ENCODE results near the gene NT5DC3. TPM values are rescaled to one million over a fixed set of nuclear protein-coding genes. Genes with fewer than 3 reads are reported as not detected.

NT5DC3 gene
- total RNA-seq, 1 donor from 2014 or later, result 6.6 TPM

DNA sequence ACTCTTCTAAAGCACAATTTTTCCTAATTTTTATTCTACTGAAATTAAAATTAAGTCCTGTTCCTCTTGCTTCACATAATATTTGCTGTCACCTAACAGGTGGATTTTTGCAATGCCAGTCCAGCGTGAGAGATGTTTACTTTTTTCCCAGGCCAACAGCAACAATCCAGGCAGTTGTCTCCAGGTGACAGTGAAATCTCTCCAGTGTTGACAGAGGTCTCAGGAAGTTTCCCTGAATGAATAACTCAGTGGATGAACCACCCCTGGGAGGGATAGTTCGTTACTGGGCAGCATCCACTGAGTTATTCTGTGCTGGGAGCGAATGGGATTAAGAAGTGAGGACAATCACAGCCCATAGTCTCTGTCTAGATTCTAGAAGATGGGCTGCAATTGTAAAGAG, 7.1 kb upstream of the NT5DC3 start:
- Histone ChIP-seq H3K4me3 (ENCODE audit: low read depth, low read length) (no peak overlapping the region), H3K27me3 (ENCODE audit: control insufficient read depth, insufficient read depth, low read length) (no peaks in the 10 kb centered on the region), H3K36me3 (ENCODE audit: control insufficient read depth, insufficient read depth, low read length) (no peaks in the 10 kb centered on the region)
- TF ChIP-seq, protein P1, sequence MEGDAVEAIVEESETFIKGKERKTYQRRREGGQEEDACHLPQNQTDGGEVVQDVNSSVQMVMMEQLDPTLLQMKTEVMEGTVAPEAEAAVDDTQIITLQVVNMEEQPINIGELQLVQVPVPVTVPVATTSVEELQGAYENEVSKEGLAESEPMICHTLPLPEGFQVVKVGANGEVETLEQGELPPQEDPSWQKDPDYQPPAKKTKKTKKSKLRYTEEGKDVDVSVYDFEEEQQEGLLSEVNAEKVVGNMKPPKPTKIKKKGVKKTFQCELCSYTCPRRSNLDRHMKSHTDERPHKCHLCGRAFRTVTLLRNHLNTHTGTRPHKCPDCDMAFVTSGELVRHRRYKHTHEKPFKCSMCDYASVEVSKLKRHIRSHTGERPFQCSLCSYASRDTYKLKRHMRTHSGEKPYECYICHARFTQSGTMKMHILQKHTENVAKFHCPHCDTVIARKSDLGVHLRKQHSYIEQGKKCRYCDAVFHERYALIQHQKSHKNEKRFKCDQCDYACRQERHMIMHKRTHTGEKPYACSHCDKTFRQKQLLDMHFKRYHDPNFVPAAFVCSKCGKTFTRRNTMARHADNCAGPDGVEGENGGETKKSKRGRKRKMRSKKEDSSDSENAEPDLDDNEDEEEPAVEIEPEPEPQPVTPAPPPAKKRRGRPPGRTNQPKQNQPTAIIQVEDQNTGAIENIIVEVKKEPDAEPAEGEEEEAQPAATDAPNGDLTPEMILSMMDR (IDR thresholded peaks at IDR 0.05; ENCODE audit: insufficient read depth, low read length, severe bottlenecking), result no peak
- no peak for FAIRE-seq
- DNase-seq (ENCODE audit: low read depth), result no peak

DNA sequence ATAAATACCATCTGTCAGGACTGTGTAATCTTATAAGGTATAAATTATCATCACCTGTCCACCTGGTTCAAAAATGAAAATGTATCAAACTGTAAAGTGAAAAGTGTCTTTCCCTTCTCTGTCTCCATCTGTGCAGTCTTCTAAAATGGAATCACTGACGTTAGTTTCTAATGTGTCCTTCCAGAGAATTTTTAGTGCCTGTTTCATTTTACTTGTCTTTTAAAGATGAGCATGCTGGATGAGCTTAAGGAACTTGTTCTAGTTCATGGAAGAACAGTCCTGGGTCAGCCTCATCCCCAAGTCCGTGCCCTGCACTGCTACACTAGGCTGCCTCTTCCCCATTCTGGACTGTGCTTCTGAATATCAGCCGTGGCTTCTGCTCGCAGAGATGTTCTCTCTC, 5.4 kb upstream of the NT5DC3 start:
- DNase-seq (ENCODE audit: low read depth), result no peak
- H3K27me3 ChIP-seq (ENCODE audit: control insufficient read depth, insufficient read depth, low read length), result no peaks in the 10 kb centered on the region
- H3K36me3 ChIP-seq (ENCODE audit: control insufficient read depth, insufficient read depth, low read length), result no peaks in the 10 kb centered on the region
- H3K4me3 ChIP-seq (ENCODE audit: low read depth, low read length), result no peak overlapping the region
- TF ChIP-seq, protein P1 (IDR thresholded peaks at IDR 0.05; ENCODE audit: insufficient read depth, low read length, severe bottlenecking), result no peak
- FAIRE-seq, result no peak

DNA sequence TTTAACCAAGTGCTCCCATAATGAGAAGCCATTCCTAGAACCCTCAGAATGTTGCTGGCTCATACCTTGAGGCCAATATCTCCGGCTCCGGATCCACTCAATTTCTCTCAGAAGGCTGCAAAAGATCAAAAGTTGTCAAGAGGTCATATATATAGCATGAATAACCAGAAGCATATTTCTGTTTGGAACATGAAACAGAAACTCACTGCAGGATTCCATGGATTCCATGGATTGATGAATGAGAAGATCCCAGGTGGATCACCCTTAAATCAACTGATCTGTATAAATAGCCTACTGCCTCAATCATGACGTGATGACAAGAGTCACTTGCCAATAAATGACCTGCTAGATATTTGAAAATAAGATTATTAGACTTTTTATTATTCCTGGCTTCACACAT, 3.3 kb upstream of the NT5DC3 start:
- Histone ChIP-seq H3K4me3 (ENCODE audit: low read depth, low read length) (no peak overlapping the region), H3K27me3 (ENCODE audit: control insufficient read depth, insufficient read depth, low read length) (no peaks in the 10 kb centered on the region), H3K36me3 (ENCODE audit: control insufficient read depth, insufficient read depth, low read length) (no peaks in the 10 kb centered on the region)
- FAIRE-seq, result no peak
- TF ChIP-seq, protein P1 (IDR thresholded peaks at IDR 0.05; ENCODE audit: insufficient read depth, low read length, severe bottlenecking), result no peak
- no peak for DNase-seq (ENCODE audit: low read depth)

DNA sequence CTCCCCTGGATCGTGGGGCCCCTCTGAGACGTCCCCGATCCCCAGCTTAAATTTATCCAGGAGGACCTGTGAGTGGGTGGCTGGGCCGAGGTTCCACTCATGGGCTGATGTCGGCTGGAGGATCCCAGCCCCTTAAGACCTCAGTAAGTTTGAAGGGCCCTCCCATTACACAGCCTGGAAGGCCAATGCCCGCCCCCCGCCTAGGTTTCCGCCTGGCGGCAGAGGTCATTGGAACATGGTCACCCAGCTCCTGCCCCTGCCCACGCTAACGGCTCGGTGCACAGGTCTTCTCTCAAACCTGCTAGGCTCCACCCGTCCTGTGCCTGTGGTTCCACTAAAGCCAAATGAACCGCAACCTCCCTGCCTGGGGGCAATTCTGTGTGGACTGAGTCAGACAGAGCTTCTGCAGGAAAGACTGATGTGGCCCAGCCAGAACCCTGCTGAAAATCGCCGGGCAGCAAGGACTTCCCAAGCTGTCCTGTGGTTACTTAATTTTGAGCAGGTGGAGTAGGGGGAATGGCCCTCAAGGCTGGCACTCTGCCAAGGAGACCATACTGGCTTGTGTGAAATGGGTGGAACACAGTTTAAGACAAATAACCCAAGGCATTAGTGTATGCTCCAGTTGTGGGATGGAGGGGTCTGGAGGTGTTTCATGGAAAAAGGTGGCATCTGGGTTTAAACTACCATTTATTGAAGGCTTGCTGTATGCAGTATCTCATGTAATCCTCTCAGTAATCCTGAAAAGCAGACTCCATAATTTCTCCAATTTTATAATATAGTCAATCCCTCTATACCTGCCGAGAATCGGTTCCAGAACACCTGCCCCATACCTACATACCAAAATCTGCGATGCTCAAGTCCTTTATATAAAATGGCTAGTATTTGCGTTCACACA, 903 bp upstream of the NT5DC3 start:
- Histone ChIP-seq H3K27me3 (ENCODE audit: control insufficient read depth, insufficient read depth, low read length) (no peaks in the 10 kb centered on the region), H3K36me3 (ENCODE audit: control insufficient read depth, insufficient read depth, low read length) (no peaks in the 10 kb centered on the region), H3K4me3 (ENCODE audit: low read depth, low read length) (peak overlapping the region; percentile 87)
- DNase-seq (ENCODE audit: low read depth) (peak; percentile 97), FAIRE-seq (no peak)
- TF ChIP-seq, protein P1 (IDR thresholded peaks at IDR 0.05; ENCODE audit: insufficient read depth, low read length, severe bottlenecking), result no peak

DNA sequence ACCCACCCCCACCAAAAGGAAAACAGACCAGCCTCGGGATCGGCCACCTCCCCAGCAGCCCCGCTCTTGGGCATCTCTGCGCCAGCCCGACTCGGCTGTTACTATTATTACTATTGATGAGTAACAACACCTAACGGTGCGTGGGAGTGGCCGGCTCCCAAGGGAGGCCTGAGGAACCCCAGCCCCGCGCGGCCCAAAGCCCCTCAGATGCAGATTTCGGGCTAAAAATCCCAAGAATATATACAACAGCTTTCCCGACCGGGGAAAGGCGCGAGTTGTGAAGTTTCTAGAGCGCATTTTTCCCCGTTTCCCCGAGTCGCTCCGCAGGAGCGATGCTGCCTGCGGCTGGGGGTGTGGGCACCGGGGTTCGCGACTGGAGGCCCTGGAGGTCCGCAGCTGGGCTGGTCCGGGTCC, 565 bp downstream of the NT5DC3 start:
- no peaks in the 10 kb centered on the region for H3K36me3 ChIP-seq (ENCODE audit: control insufficient read depth, insufficient read depth, low read length)
- FAIRE-seq, result no peak
- H3K27me3 ChIP-seq (ENCODE audit: control insufficient read depth, insufficient read depth, low read length), result no peaks in the 10 kb centered on the region
- TF ChIP-seq, protein P1 (IDR thresholded peaks at IDR 0.05; ENCODE audit: insufficient read depth, low read length, severe bottlenecking), result no peak
- H3K4me3 ChIP-seq (ENCODE audit: low read depth, low read length), result peak overlapping the region; percentile 87
- DNase-seq (ENCODE audit: low read depth), result peak; percentile 49
